Upper lobe of left lung (tissue), 6 donors: Measurements from ENCODE around the gene TMPRSS12. TPM values are rescaled to one million over a fixed set of nuclear protein-coding genes. Genes with fewer than 3 reads are reported as not detected.
"Not testable (repeated sequence)": the region's sequence is repeated elsewhere in the genome, so short reads cannot be mapped to it uniquely, and the experiment has no call there.

Experiments
- ATAC-seq, 2 donors: fragments of 200-7000 bp; cut with Tn5 transposase; one replicate each; pipeline ENCODE4 v1.9.1; 2022; ENCODE audit warnings: mild to moderate bottlenecking in 2 of 2, moderate library complexity in 2 of 2; ENCODE audit not compliant: low FRiP score in 2 of 2
- DNase-seq, 2 donors: peaks; one replicate each; pipeline ENCODE4 v3.0.0-alpha.2; 2019 to 2020
- H3K27ac ChIP-seq, 4 donors: fragments of 200-600 bp; sonication (generic); one replicate each; pipeline ENCODE4 v1.5.1; 2016 to 2019
- H3K27me3 ChIP-seq, 4 donors: fragments of 200-600 bp; sonication (generic); one replicate each; pipeline ENCODE4 v1.5.1; 2017 to 2019
- H3K36me3 ChIP-seq, 4 donors: fragments of 200-600 bp; sonication (generic); one replicate each; pipeline ENCODE4 v1.5.1; 2016 to 2019
- H3K4me1 ChIP-seq, 4 donors: fragments of 200-600 bp; sonication (generic); one replicate each; pipeline ENCODE4 v1.5.1; 2018 to 2019
- H3K4me3 ChIP-seq, 4 donors: fragments of 200-600 bp; sonication (generic); one replicate each; pipeline ENCODE4 v1.5.1; 2017 to 2019; ENCODE audit warnings: mild to moderate bottlenecking in 2 of 4, moderate library complexity in 1 of 4
- H3K9me3 ChIP-seq, 4 donors: fragments of 200-600 bp; sonication (generic); one replicate each; pipeline ENCODE4 v1.5.1; 2018 to 2019
- EP300 ChIP-seq, 4 donors: sonication (generic); formaldehyde crosslinking; IDR thresholded peaks; one replicate each; pipeline ENCODE4 v1.5.1; 2017; ENCODE audit warnings: antibody characterized with exemption in 4 of 4, control low read depth in 2 of 4
- POLR2A ChIP-seq, 4 donors: fragments of 450-650 bp; IDR thresholded peaks; one replicate each; pipeline ENCODE4 v1.5.1; 2016 to 2017; ENCODE audit warnings: antibody characterized with exemption in 4 of 4, mild to moderate bottlenecking in 2 of 4
- POLR2AphosphoS5 ChIP-seq, 2 donors: sonication (generic); formaldehyde crosslinking; IDR thresholded peaks; one replicate each; pipeline ENCODE4 v1.5.1; 2017; ENCODE audit warnings: antibody characterized with exemption in 2 of 2
- WGBS, 2 donors: methylation state at CpG; one replicate each; pipeline ENCODE4 v1.1.5; 2017 to 2018; 5-methylcytosine and 5-hydroxymethylcytosine counted together
- total RNA-seq, 6 donors: library from RNA; depleted of rRNA in 4 of 6; stranded (reverse); fragments of >200 nt in 4 of 6; gene quantifications; one replicate each; pipeline versions ENCODE4 v1.1.0 to v1.2.1, GENCODE V29; 2016 to 2021
- TF ChIP-seq, protein P1 (sequence below), 6 experiments: fragments of 450-650 bp in 4 of 6; fragments of 200-600 bp in 2 of 6; sonication (generic) in 2 of 6; IDR thresholded peaks; one replicate each; pipeline ENCODE4 v1.5.1; 2016 to 2019; ENCODE audit warnings: antibody characterized with exemption in 6 of 6
- donor health status: DM: no; HTN: no; CAD: no; lungs with moderate emphysema.
- donor health status: DM: no; HTN: yes; CAD: no; lungs with severe emphysema.

The TMPRSS12 gene
- total RNA-seq, 6 donors from 2014 or later, result not detected

DNA sequence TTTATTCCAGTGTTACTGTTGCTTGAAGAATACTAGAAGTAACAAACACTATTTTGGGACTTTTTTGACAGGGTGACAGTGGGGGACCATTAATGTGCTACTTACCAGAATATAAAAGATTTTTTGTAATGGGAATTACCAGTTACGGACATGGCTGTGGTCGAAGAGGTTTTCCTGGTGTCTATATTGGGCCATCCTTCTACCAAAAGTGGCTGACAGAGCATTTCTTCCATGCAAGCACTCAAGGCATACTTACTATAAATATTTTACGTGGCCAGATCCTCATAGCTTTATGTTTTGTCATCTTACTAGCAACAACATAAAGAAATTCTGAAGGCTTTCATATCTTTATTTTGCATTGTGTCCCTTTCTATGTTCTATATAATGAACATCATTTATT is 44.5 kb downstream of the TMPRSS12 start:
- H3K4me1 ChIP-seq, result no peaks in the 10 kb centered on the region
- no peaks in the 10 kb centered on the region for H3K36me3 ChIP-seq
- no peak for ATAC-seq
- 80 to 83% methylated on average over 3 of the region's 3 CpGs for WGBS, 2 donors
- no peaks in the 10 kb centered on the region for H3K27me3 ChIP-seq
- H3K4me3 ChIP-seq, result no peak overlapping the region
- TF ChIP-seq POLR2A (IDR thresholded peaks at IDR 0.05) (no peak), POLR2AphosphoS5 (IDR thresholded peaks at IDR 0.05) (no peak), EP300 (IDR thresholded peaks at IDR 0.05) (no peak)
- TF ChIP-seq, protein P1, sequence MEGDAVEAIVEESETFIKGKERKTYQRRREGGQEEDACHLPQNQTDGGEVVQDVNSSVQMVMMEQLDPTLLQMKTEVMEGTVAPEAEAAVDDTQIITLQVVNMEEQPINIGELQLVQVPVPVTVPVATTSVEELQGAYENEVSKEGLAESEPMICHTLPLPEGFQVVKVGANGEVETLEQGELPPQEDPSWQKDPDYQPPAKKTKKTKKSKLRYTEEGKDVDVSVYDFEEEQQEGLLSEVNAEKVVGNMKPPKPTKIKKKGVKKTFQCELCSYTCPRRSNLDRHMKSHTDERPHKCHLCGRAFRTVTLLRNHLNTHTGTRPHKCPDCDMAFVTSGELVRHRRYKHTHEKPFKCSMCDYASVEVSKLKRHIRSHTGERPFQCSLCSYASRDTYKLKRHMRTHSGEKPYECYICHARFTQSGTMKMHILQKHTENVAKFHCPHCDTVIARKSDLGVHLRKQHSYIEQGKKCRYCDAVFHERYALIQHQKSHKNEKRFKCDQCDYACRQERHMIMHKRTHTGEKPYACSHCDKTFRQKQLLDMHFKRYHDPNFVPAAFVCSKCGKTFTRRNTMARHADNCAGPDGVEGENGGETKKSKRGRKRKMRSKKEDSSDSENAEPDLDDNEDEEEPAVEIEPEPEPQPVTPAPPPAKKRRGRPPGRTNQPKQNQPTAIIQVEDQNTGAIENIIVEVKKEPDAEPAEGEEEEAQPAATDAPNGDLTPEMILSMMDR (IDR thresholded peaks at IDR 0.05), result no peak
- H3K27ac ChIP-seq, result no peak overlapping the region
- peaks cover 0 to 9% (median 8%) of the 10 kb centered on the region in 4 donors for H3K9me3 ChIP-seq
- no peak for DNase-seq

DNA sequence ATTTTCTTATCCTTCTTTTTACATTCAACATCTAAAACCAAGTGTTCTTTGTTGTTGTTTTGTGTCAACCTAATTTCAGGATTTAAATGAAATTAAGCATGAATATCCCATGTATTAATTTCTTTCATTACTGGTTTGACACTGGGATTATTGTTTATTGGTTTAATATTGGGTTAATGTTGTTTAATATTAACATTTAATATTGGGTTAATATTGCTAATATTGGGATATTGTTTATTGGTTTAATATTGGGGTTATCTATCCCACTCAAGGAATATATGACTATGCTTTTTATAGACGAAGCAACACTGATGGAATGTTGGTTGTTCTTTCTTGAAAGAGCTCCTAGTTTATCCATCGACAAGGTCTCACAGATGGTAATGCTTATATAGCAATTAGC is 45.9 kb downstream of the TMPRSS12 start:
- 79 to 91% methylated on average over 2 of the region's 2 CpGs for WGBS, 2 donors

DNA sequence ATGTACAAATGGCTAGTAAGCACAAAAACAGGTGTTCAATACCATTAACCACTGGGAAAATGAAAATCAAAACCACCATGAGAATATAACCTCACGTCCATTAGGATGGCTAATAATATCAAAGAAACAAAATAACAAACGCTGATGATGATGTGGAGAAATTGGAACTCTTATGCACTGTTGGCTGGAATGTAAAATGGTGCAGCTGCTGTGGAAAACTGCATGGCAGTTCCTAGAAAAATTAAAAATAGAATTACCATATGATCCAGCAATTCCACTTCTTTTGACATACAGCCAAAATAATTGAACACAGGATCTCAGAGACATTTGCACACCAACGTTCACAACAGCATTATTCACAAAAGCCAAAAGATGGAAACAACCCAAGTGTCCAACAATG is 51.5 kb downstream of the TMPRSS12 start:
- Histone ChIP-seq H3K27me3 (no peaks in the 10 kb centered on the region), H3K9me3 (no peaks in the 10 kb centered on the region), H3K4me3 (no peak overlapping the region), H3K36me3 (no peaks in the 10 kb centered on the region), H3K4me1 (no peaks in the 10 kb centered on the region), H3K27ac (no peak overlapping the region)
- TF ChIP-seq POLR2A (IDR thresholded peaks at IDR 0.05), result no peak
- TF ChIP-seq POLR2AphosphoS5 (IDR thresholded peaks at IDR 0.05), result no peak
- TF ChIP-seq EP300 (IDR thresholded peaks at IDR 0.05), result no peak
- TF ChIP-seq, protein P1 (IDR thresholded peaks at IDR 0.05), result no peak
- DNase-seq (no peak), ATAC-seq (no peak)
- WGBS, 2 donors, result 66 to 69% methylated on average over 3 of the region's 3 CpGs

More for the DNA sequence above, 45.9 kb downstream of the TMPRSS12 start:
- H3K4me1 ChIP-seq, result no peaks in the 10 kb centered on the region
- H3K27ac ChIP-seq, result no peak overlapping the region
- TF ChIP-seq POLR2AphosphoS5 (IDR thresholded peaks at IDR 0.05) (no peak), POLR2A (IDR thresholded peaks at IDR 0.05) (no peak), EP300 (IDR thresholded peaks at IDR 0.05) (no peak)
- TF ChIP-seq, protein P1 (IDR thresholded peaks at IDR 0.05), result no peak
- DNase-seq (no peak), ATAC-seq (no peak)
- no peaks in the 10 kb centered on the region for H3K9me3 ChIP-seq
- H3K4me3 ChIP-seq, result no peak overlapping the region
- H3K36me3 ChIP-seq, result no peaks in the 10 kb centered on the region
- H3K27me3 ChIP-seq, result no peaks in the 10 kb centered on the region

DNA sequence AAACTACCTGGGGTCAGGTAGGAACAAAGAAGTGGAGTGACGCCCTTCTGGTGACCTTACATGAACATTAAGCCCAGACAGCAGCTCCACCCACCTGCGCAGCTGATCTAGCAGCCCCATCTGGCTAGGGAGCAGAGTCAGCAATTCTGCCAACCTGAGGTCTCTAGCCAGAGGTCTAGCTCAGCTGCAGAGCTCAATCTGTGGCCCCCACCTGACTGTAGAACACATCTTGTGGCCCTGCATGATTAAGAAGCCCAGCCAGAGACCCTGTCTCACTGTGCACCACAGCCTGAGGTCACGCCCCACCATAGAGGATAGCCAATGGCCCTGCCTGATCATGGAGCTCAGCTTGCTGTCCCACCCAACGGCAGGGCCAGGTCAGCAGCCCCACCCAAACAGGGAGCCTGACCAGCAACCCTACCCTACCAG is 59.0 kb downstream of the TMPRSS12 start:
- no peaks in the 10 kb centered on the region for H3K9me3 ChIP-seq
- H3K36me3 ChIP-seq, result no peaks in the 10 kb centered on the region
- TF ChIP-seq POLR2A (IDR thresholded peaks at IDR 0.05) (no peak), EP300 (IDR thresholded peaks at IDR 0.05) (no peak), POLR2AphosphoS5 (IDR thresholded peaks at IDR 0.05) (no peak)
- TF ChIP-seq, protein P1 (IDR thresholded peaks at IDR 0.05), result no peak
- H3K27me3 ChIP-seq, result no peaks in the 10 kb centered on the region
- peak in 1 of 2 donors; percentile 2 for DNase-seq
- H3K4me3 ChIP-seq, result no peak overlapping the region
- no peaks in the 10 kb centered on the region for H3K4me1 ChIP-seq
- WGBS, 2 donors, result 93 to 100% methylated on average over 2 to 3 of the region's 4 CpGs
- ATAC-seq, result peak in 1 of 2 donors; percentile 57
- no peak overlapping the region for H3K27ac ChIP-seq

DNA sequence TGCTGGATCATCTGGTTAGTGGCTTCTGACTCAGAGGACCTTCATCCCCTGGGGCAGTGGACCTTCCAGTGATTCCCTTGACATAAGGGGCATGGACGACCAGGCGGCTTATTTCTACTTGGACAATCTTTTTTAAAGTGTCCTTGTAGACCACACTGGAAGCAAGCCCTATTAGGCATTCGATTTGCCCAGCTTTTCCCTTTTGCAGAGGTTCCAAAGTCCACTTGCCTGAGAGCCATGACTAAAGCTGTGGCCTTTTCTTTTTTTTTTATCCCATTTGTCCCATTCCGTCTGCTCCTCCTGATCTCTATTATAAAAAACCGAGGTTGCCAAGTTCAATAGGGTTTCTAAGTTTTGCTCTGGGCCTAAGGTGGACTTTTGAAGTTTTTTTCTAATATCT is 65.8 kb downstream of the TMPRSS12 start:
- not testable (repeated sequence) for H3K4me1 ChIP-seq, H3K27ac ChIP-seq, H3K4me3 ChIP-seq, ATAC-seq, H3K36me3 ChIP-seq, H3K27me3 ChIP-seq, DNase-seq
- H3K9me3 ChIP-seq, result peaks cover 0 to 16% (median 10%) of the 10 kb centered on the region in 4 donors
- 85 to 92% methylated on average over 5 of the region's 5 CpGs for WGBS, 2 donors

DNA sequence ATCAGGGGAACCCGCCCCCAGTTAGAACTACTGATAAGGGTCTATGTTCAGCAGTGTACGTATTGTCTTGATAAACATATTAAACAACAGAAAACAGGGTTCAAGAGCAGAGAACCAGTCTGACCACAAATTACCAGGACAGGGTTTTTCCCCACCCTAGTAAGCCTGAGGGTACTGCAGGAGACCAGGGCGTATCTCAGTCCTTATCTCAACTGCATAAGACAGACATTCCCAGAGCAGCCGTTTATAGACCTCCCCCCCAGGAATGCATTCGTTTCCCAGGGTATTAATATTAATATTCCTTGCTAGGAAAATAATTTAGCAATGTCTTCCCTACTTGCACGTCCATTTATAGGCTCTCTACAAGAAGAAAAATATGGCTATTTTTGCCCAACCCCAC is 69.6 kb downstream of the TMPRSS12 start:
- ATAC-seq, H3K27me3 ChIP-seq, H3K36me3 ChIP-seq, H3K4me3 ChIP-seq, H3K27ac ChIP-seq, DNase-seq, H3K4me1 ChIP-seq: not testable (repeated sequence)
- 87 to 91% methylated on average over 6 of the region's 6 CpGs for WGBS, 2 donors
- H3K9me3 ChIP-seq, result peaks cover 16 to 38% (median 27%) of the 10 kb centered on the region in 4 donors
